Measurements from ENCODE around the gene KCMF1. TPM values are rescaled to one million over a fixed set of nuclear protein-coding genes. Genes with fewer than 3 reads are reported as not detected.

KCMF1 gene
- total RNA-seq, 1 donor from 2014 or later = 105 TPM

- Mint-ChIP-seq H3K4me1 (ENCODE audit: low read depth, unreplicated experiment) (peaks cover 5% of the 10 kb centered on the region), H3K9me3 (ENCODE audit: unreplicated experiment) (no peaks in the 10 kb centered on the region), H3K36me3 (ENCODE audit: low read depth, unreplicated experiment) (no peaks in the 10 kb centered on the region), H3K27ac (ENCODE audit: unreplicated experiment) (no peak overlapping the region), H3K4me3 (ENCODE audit: unreplicated experiment) (no peak overlapping the region), H3K27me3 (ENCODE audit: low read depth, unreplicated experiment) (no peaks in the 10 kb centered on the region)
- no peaks in the 10 kb centered on the region for H3K79me2 ChIP-seq (ENCODE audit: insufficient read depth, low read length)
- no peak overlapping the region for H2AFZ ChIP-seq (ENCODE audit: low read depth, low read length)
- H3K27me3 ChIP-seq (ENCODE audit: insufficient read depth, low read length) = no peaks in the 10 kb centered on the region
- no peaks in the 10 kb centered on the region for H3K36me3 ChIP-seq (ENCODE audit: insufficient read depth, low read length)
- no peak overlapping the region for H3K4me2 ChIP-seq (ENCODE audit: low read length)
- no peaks in the 10 kb centered on the region for H3K9me3 ChIP-seq (ENCODE audit: insufficient read depth, low read depth, low read length)
- H3K4me1 ChIP-seq (ENCODE audit: insufficient read depth, low read length) = no peaks in the 10 kb centered on the region
- no peak overlapping the region for H3K9ac ChIP-seq (ENCODE audit: low read length)
- no peaks in the 10 kb centered on the region for H4K20me1 ChIP-seq (ENCODE audit: insufficient read depth, low read length)
- no peak for DNase-seq (ENCODE audit: low read depth)
- H3K27ac ChIP-seq (ENCODE audit: low read depth, low read length) = no peak overlapping the region
- H3K4me3 ChIP-seq (ENCODE audit: insufficient read depth, low read depth, low read length) = no peak overlapping the region
- TF ChIP-seq CTCF (IDR thresholded peaks at IDR 0.05; ENCODE audit: insufficient read depth, low read depth, low read length) (no peak), EZH2 (IDR thresholded peaks at IDR 0.05; ENCODE audit: insufficient read depth, low read length) (no peak)
- FAIRE-seq = no peak
These were observed 30.9 kb upstream of the KCMF1 start for GRCh38 chr2:84940088-84940470.

- Histone ChIP-seq H3K9ac (ENCODE audit: low read length) (no peak overlapping the region), H3K9me3 (ENCODE audit: insufficient read depth, low read depth, low read length) (no peaks in the 10 kb centered on the region), H3K4me3 (ENCODE audit: insufficient read depth, low read depth, low read length) (no peak overlapping the region), H3K4me2 (ENCODE audit: low read length) (no peak overlapping the region), H3K27ac (ENCODE audit: low read depth, low read length) (no peak overlapping the region), H3K27me3 (ENCODE audit: insufficient read depth, low read length) (no peaks in the 10 kb centered on the region), H3K36me3 (ENCODE audit: insufficient read depth, low read length) (no peaks in the 10 kb centered on the region), H3K79me2 (ENCODE audit: insufficient read depth, low read length) (no peaks in the 10 kb centered on the region), H4K20me1 (ENCODE audit: insufficient read depth, low read length) (no peaks in the 10 kb centered on the region), H3K4me1 (ENCODE audit: insufficient read depth, low read length) (peaks cover 7% of the 10 kb centered on the region), H2AFZ (ENCODE audit: low read depth, low read length) (no peak overlapping the region)
- H3K4me1 Mint-ChIP-seq (ENCODE audit: low read depth, unreplicated experiment) = peaks cover 5% of the 10 kb centered on the region
- no peak overlapping the region for H3K4me3 Mint-ChIP-seq (ENCODE audit: unreplicated experiment)
- no peak overlapping the region for H3K27ac Mint-ChIP-seq (ENCODE audit: unreplicated experiment)
- no peak for FAIRE-seq
- H3K27me3 Mint-ChIP-seq (ENCODE audit: low read depth, unreplicated experiment) = no peaks in the 10 kb centered on the region
- no peak for TF ChIP-seq CTCF (IDR thresholded peaks at IDR 0.05; ENCODE audit: insufficient read depth, low read depth, low read length)
- TF ChIP-seq EZH2 (IDR thresholded peaks at IDR 0.05; ENCODE audit: insufficient read depth, low read length) = no peak
- no peaks in the 10 kb centered on the region for H3K36me3 Mint-ChIP-seq (ENCODE audit: low read depth, unreplicated experiment)
- DNase-seq (ENCODE audit: low read depth) = no peak
- H3K9me3 Mint-ChIP-seq (ENCODE audit: unreplicated experiment) = no peaks in the 10 kb centered on the region
These were observed 30.0 kb upstream of the KCMF1 start for GRCh38 chr2:84940831-84941412.

- no peaks in the 10 kb centered on the region for H3K36me3 ChIP-seq (ENCODE audit: insufficient read depth, low read length)
- DNase-seq (ENCODE audit: low read depth) (no peak), FAIRE-seq (no peak)
- Mint-ChIP-seq H3K9me3 (ENCODE audit: unreplicated experiment) (no peaks in the 10 kb centered on the region), H3K4me3 (ENCODE audit: unreplicated experiment) (no peak overlapping the region), H3K4me1 (ENCODE audit: low read depth, unreplicated experiment) (peaks cover 11% of the 10 kb centered on the region), H3K27ac (ENCODE audit: unreplicated experiment) (no peak overlapping the region), H3K36me3 (ENCODE audit: low read depth, unreplicated experiment) (no peaks in the 10 kb centered on the region), H3K27me3 (ENCODE audit: low read depth, unreplicated experiment) (no peaks in the 10 kb centered on the region)
- H3K4me2 ChIP-seq (ENCODE audit: low read length) = no peak overlapping the region
- no peaks in the 10 kb centered on the region for H3K9me3 ChIP-seq (ENCODE audit: insufficient read depth, low read depth, low read length)
- H3K27me3 ChIP-seq (ENCODE audit: insufficient read depth, low read length) = no peaks in the 10 kb centered on the region
- H3K79me2 ChIP-seq (ENCODE audit: insufficient read depth, low read length) = no peaks in the 10 kb centered on the region
- no peaks in the 10 kb centered on the region for H4K20me1 ChIP-seq (ENCODE audit: insufficient read depth, low read length)
- no peak overlapping the region for H3K4me3 ChIP-seq (ENCODE audit: insufficient read depth, low read depth, low read length)
- no peak for TF ChIP-seq EZH2 (IDR thresholded peaks at IDR 0.05; ENCODE audit: insufficient read depth, low read length)
- no peak for TF ChIP-seq CTCF (IDR thresholded peaks at IDR 0.05; ENCODE audit: insufficient read depth, low read depth, low read length)
- no peak overlapping the region for H3K9ac ChIP-seq (ENCODE audit: low read length)
- no peak overlapping the region for H2AFZ ChIP-seq (ENCODE audit: low read depth, low read length)
- H3K27ac ChIP-seq (ENCODE audit: low read depth, low read length) = no peak overlapping the region
- peaks cover 16% of the 10 kb centered on the region for H3K4me1 ChIP-seq (ENCODE audit: insufficient read depth, low read length)
These were observed 28.8 kb upstream of the KCMF1 start for GRCh38 chr2:84942166-84942565.
